Suprapubic skin (tissue), 4 donors: ENCODE results near the gene DISP2. TPM values are rescaled to one million over a fixed set of nuclear protein-coding genes. Genes with fewer than 3 reads are reported as not detected.
A peak's percentile ranks its signal among the peaks of the same experiment; 100 is the strongest.

Experiments
- DNase-seq, 2 donors: peaks; one replicate each; pipeline ENCODE4 v3.0.0-alpha.2; 2019; ENCODE audit warnings: low spot score in 2 of 2
- H3K27ac ChIP-seq: fragments of 200-600 bp; sonication (generic); one replicate; pipeline ENCODE4 v1.5.1; 2019
- H3K27me3 ChIP-seq: fragments of 200-600 bp; sonication (generic); one replicate; pipeline ENCODE4 v1.5.1; 2019
- H3K36me3 ChIP-seq: fragments of 200-600 bp; sonication (generic); one replicate; pipeline ENCODE4 v1.5.1; 2019
- H3K4me1 ChIP-seq: fragments of 200-600 bp; sonication (generic); one replicate; pipeline ENCODE4 v1.5.1; 2019
- H3K4me3 ChIP-seq: fragments of 200-600 bp; sonication (generic); one replicate; pipeline ENCODE4 v1.5.1; 2019; ENCODE audit warnings: mild to moderate bottlenecking
- H3K9me3 ChIP-seq: fragments of 200-600 bp; sonication (generic); one replicate; pipeline ENCODE4 v1.5.1; 2019
- CTCF ChIP-seq, 2 donors: fragments of 200-600 bp in 1 of 2; fragments of 450-650 bp in 1 of 2; sonication (generic) in 1 of 2; IDR thresholded peaks; one replicate each; pipeline ENCODE4 v1.5.1; 2016 to 2019; ENCODE audit warnings: antibody characterized with exemption in 2 of 2, mild to moderate bottlenecking in 1 of 2, moderate library complexity in 1 of 2
- EP300 ChIP-seq: sonication (generic); formaldehyde crosslinking; IDR thresholded peaks from one replicate; pipeline ENCODE4 v1.6.1; 2017; ENCODE audit warnings: antibody characterized with exemption
- POLR2A ChIP-seq, 2 donors: fragments of 450-650 bp; IDR thresholded peaks; one replicate each; pipeline ENCODE4 v1.6.1; 2017; ENCODE audit warnings: antibody characterized with exemption in 2 of 2, mild to moderate bottlenecking in 2 of 2, moderate library complexity in 2 of 2
- POLR2AphosphoS5 ChIP-seq, 3 donors: sonication (generic); formaldehyde crosslinking; IDR thresholded peaks; one replicate each; pipeline ENCODE4 v1.6.1; 2017; ENCODE audit warnings: antibody characterized with exemption in 3 of 3
- WGBS: methylation state at CpG from one replicate; pipeline ENCODE4 v1.1.5; 2018; 5-methylcytosine and 5-hydroxymethylcytosine counted together
- total RNA-seq, 4 donors: library from RNA; depleted of rRNA; stranded (reverse); fragments of >200 nt; gene quantifications; one replicate each; pipeline ENCODE4 v1.1.0, GENCODE V29; 2016

Gene DISP2
- total RNA-seq, 4 donors from 2014 or later = 0.04 to 0.21 (median 0.05) TPM; not detected in 1

DNA sequence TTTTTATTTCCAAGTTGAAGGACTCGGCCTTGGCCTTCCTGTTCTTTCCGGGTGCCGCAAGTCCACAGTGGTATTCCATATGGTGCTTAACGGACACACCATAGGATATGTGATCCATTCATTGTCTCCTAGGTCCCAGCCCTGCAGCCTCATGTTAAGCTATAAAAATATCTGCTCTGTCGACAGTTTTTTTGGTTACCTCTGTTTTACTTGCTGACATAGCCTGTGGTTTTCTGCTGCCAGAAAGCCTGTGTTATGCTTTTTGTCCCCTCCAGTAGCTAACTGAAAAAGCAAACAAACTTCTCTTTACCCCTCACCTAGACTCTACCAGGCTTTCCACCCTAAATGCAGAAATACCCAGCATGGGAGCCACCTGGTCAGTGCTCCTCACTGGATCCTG, 29.3 kb upstream of the DISP2 start:
- H3K36me3 ChIP-seq = no peaks in the 10 kb centered on the region
- H3K4me1 ChIP-seq = peaks cover 24% of the 10 kb centered on the region
- H3K27me3 ChIP-seq = no peaks in the 10 kb centered on the region
- no peak overlapping the region for H3K4me3 ChIP-seq
- H3K9me3 ChIP-seq = no peaks in the 10 kb centered on the region
- no peak overlapping the region for H3K27ac ChIP-seq
- WGBS = 86% methylated on average over 5 of the region's 5 CpGs
- DNase-seq = no peak
- no peak for TF ChIP-seq CTCF (IDR thresholded peaks at IDR 0.05)
- no peak for TF ChIP-seq POLR2A (IDR thresholded peaks at IDR 0.05)
- no peak for TF ChIP-seq EP300
- no peak for TF ChIP-seq POLR2AphosphoS5 (IDR thresholded peaks at IDR 0.05)

DNA sequence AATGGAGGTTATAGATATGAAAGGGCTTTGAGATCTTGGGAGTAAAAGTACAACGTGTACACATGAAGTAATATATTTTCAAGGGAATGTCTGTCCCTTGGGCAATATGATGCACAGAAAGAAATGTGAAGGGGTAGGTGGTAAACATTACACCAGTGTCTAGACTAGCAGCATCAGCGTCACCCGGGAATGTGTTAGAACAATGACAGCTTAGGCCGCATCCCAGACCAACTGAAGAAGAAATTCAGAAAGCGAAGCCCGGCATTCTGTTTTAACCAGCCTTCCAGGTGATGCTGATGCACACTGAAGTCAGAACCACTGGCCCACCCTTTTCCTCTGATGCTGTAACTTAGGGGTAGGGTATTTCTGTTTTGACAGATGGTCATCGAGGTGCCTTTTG, 28.2 kb upstream of the DISP2 start:
- Histone ChIP-seq H3K9me3 (no peaks in the 10 kb centered on the region), H3K27me3 (no peaks in the 10 kb centered on the region), H3K27ac (no peak overlapping the region), H3K4me3 (no peak overlapping the region), H3K36me3 (no peaks in the 10 kb centered on the region), H3K4me1 (peaks cover 26% of the 10 kb centered on the region)
- DNase-seq = no peak
- WGBS = 86% methylated on average over 7 of the region's 7 CpGs
- TF ChIP-seq EP300 (peak; percentile 38), CTCF (IDR thresholded peaks at IDR 0.05) (no peak)

- no peak overlapping the region for H3K27ac ChIP-seq
- no peak for DNase-seq
Observed at GRCh38 chr15:40330368-40330836, 27.6 kb upstream of the DISP2 start.

DNA sequence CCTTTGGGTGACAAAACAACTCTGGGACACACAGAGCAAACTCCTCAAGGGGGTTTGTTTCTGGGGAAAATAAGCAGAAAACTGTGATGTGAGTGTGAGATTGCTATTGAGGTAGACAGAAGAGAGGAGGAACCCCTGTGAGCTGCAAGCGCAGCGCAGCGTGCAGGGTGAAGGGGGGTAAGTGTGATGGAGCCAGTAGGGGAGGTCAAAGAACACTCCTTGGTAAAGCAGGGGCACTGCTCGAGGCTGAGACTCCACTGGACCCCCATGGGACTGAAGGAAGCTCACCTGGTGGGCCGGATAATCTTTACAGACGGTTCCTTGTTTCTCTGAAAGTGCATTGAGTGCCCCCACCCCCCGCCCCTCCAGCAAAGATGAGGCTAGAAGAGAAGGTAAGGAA, 27.0 kb upstream of the DISP2 start:
- 87% methylated on average over 6 of the region's 7 CpGs for WGBS
- peaks cover 31% of the 10 kb centered on the region for H3K4me1 ChIP-seq
- TF ChIP-seq POLR2A (IDR thresholded peaks at IDR 0.05) (no peak), EP300 (no peak), POLR2AphosphoS5 (IDR thresholded peaks at IDR 0.05) (no peak), CTCF (IDR thresholded peaks at IDR 0.05) (no peak)
- H3K4me3 ChIP-seq = no peak overlapping the region
- no peaks in the 10 kb centered on the region for H3K9me3 ChIP-seq
- DNase-seq = no peak
- no peaks in the 10 kb centered on the region for H3K27me3 ChIP-seq
- no peaks in the 10 kb centered on the region for H3K36me3 ChIP-seq
- no peak overlapping the region for H3K27ac ChIP-seq

More at GRCh38 chr15:40330368-40330836, 27.6 kb upstream of the DISP2 start:
- TF ChIP-seq POLR2A (IDR thresholded peaks at IDR 0.05) = no peak
- TF ChIP-seq EP300 = peak; percentile 59
- WGBS = 49% methylated on average over 5 of the region's 5 CpGs
- Histone ChIP-seq H3K27me3 (no peaks in the 10 kb centered on the region), H3K4me1 (peaks cover 26% of the 10 kb centered on the region), H3K9me3 (no peaks in the 10 kb centered on the region), H3K36me3 (no peaks in the 10 kb centered on the region), H3K4me3 (no peak overlapping the region)

DNA sequence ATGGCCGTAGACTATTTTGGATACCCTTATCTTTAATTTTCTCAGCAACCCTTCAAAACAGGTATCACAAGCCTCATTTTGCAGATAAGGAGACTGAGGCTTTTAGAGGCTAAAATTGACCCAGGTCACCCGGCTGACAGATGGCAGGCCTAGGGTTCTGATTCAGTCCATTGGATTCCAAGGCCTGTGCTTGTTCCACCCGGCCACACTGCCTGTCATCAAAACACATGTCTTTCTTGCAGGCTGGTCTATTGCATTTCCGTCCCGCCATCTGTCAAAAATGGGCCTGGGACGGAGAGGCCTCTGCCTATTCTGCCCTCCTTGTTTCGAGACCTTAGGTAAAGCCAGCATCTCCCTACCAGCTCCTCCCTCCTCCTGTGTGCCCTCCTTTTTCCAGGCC, 26.4 kb upstream of the DISP2 start:
- Histone ChIP-seq H3K9me3 (no peaks in the 10 kb centered on the region), H3K4me3 (no peak overlapping the region), H3K4me1 (peaks cover 33% of the 10 kb centered on the region), H3K27me3 (no peaks in the 10 kb centered on the region), H3K36me3 (no peaks in the 10 kb centered on the region), H3K27ac (no peak overlapping the region)
- TF ChIP-seq POLR2AphosphoS5 (IDR thresholded peaks at IDR 0.05) = no peak
- no peak for TF ChIP-seq CTCF (IDR thresholded peaks at IDR 0.05)
- no peak for TF ChIP-seq POLR2A (IDR thresholded peaks at IDR 0.05)
- TF ChIP-seq EP300 = no peak
- WGBS = 95% methylated on average over 7 of the region's 7 CpGs
- no peak for DNase-seq
